Fibroblast of skin of abdomen (primary cell): ENCODE data around the gene NBPF6.
A peak's percentile ranks its signal among the peaks of the same experiment; 100 is the strongest.
"Not testable (repeated sequence)": the region's sequence is repeated elsewhere in the genome, so short reads cannot be mapped to it uniquely, and the experiment has no call there.

Experiments used
- DNase-seq: peaks from one replicate; pipeline ENCODE4 v3.0.0-alpha.2; 2013

NBPF6 gene

DNA sequence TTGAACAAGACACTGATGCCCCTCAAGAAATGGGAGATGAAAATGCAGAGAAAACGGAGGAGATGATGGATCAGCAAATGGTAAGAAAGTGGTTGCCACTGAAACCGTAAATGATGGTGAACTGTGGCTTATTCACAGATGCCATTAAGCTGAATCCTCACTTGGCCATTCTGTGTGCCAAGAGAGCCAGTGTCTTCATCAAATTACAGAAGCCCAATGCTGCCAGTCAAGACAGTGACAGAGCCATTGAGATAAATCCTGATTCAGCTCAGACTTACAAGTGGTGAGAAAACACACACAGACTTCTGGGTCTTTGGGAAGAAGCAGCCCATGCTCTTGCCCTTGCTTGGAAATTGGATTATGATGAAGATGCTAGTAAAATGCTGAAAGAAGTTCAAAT is 52.5 kb downstream of the NBPF6 start:
- peak; percentile 12 for DNase-seq

DNA sequence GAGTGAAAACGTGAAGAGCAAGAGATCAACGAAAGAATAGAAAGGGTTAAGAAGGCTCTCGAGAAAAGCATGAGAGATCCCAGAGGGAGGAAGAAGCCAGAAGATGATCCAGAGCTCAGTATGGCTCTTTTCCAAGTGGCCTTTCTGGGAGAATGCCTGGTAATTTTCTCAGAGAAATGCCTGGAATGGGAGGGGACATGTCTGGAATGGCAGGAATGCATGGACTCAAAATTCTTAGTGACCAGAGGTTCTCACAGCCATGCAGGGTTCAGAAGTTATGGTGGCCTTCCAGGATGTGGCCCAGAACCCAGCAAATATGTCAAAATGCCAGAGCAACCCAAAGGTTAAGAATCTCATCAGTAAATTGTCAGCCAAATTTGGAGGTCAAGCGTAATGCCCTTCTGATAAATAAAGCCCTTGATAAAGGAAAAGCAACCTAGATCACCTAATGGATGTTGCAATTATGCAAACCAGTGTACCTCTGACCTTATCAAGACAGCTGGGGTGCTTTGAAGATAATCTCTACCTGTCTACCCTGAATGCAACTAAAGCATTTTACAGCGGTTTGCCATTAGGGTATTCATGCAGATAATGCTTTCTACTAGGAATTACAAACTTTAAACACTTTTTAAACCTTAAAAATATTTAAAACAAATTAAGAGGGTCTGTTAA is 53.1 kb downstream of the NBPF6 start:
- DNase-seq = peak; percentile 80

GRCh38 chr1:108504447-108504846 is 54.3 kb downstream of the NBPF6 start:
- no peak for DNase-seq

DNA sequence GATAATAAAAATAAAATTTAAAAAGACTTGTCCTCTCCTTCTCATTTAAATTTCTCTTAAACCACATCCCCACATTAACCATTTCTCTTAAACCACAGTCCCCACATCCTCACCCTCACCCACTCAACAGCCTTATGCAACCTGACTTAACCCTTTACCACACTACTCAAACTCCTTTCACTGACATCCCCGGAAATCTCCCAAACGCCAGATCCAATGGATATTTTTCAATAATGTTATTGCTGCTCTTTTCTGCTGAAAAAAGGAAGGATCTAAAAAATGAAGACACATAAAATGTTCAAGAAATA is 55.6 kb downstream of the NBPF6 start:
- DNase-seq = no peak

DNA sequence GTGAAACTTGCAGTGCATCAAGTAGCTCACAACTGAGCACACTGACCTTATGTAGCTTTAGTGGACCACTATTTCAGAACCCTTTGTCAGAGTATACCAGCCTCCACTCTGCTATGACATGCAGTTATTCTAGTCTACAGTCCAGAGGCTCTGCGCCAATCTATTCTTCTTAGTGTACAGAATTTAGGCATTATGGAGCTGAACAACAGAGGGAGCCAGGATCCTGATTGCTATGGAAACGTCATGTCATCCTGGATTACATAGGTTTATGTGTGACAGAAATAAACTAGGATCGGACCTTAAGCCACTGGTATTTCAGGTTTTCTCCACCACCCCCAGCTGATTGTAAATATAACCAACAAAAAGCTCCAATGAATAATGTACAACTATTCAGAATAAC is 61.6 kb downstream of the NBPF6 start:
- no peak for DNase-seq

DNA sequence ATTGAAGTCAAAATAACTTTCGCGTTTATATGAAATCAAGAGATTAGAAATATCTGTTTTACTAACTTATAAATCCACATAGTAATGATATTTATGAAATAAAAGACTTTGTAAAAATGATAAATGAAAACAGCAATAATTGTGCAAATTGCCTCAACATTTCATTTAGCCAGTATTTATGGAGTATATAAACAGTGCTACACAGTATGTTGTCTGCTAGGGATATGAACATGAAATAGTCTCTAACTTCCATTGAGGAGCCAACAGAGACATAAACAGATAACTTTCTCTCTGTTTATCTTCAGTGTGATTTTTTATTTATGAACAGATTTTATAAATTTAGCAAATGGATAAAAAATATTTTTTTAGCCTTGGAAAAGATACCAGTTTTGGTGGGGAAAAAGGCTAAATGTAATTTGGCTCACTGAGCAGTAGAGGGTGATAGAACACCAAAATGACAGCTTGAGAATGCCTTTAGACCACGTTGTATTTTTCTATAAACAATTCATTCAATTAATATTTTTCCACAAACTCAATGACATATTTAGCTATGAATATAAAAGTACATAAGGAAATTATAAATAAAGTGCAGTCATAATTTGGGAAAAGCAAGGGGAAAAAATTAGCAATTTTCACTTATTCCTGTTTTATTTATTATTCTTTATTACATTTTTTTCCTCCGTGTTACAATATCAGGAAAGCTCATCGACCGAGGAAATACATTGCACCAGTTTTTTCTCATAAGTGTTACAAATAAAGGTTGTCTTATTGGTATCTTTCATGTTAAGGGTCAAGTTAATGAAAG is 62.3 kb downstream of the NBPF6 start:
- DNase-seq = peak; percentile 24

- no peak for DNase-seq
Measured at GRCh38 chr1:108513044-108513415, 62.9 kb downstream of the NBPF6 start.

- DNase-seq = not testable (repeated sequence)
Measured at GRCh38 chr1:108513914-108514313, 63.8 kb downstream of the NBPF6 start.

DNA sequence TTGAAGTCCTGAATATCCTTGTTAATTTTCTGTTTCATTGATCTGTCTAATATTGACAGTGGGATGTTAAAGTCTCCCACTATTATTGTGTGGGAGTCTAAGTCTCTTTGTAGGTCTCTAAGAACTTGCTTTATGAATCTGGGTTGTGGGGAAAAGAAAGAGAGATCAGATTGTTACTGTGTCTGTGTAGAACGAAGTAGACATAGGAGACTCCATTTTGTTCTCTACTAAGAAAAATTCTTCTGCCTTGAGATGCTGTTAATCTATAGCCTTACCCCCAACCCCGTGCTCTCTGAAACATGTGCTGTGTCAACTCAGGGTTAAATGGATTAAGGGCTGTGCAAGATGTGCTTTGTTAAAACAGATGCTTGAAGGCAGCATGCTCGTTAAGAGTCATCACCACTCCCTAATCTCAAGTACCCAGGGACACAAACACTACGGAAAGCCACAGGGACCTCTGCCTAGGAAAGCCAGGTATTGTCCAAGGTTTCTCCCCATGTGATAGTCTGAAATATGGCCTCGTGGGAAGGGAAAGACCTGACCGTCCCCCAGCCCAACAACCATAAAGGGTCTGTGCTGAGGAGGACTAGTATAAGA is 67.3 kb downstream of the NBPF6 start:
- not testable (repeated sequence) for DNase-seq
